Gastrocnemius medialis (tissue), 4 donors: ENCODE measurements around the gene CTIF. TPM values are rescaled to one million over a fixed set of nuclear protein-coding genes. Genes with fewer than 3 reads are reported as not detected.

Source experiments
- ATAC-seq, 2 donors: fragments of 150-250 bp; one replicate each; pipeline ENCODE4 v1.9.1; 2016
- DNase-seq, 2 donors: peaks; one replicate each; pipeline ENCODE4 v3.0.0-alpha.2; 2019
- H3K27ac ChIP-seq, 4 donors: fragments of 200-600 bp; sonication (generic); 1 replicate in 1 of 4; 2 replicates in 3 of 4; pipeline ENCODE4 v1.5.1; 2016 to 2018; ENCODE audit warnings: mild to moderate bottlenecking in 2 of 4, moderate library complexity in 1 of 4
- H3K27me3 ChIP-seq, 3 donors: fragments of 200-600 bp; sonication (generic) in 2 of 3; 1 replicate in 1 of 3; 2 replicates in 2 of 3; pipeline versions ENCODE4 v1.5.1 to v1.6.0; 2016 to 2019; ENCODE audit warnings: mild to moderate bottlenecking in 1 of 3, moderate library complexity in 1 of 3
- H3K36me3 ChIP-seq, 2 donors: fragments of 200-600 bp; sonication (generic) in 1 of 2; one replicate each; pipeline ENCODE4 v1.5.1; 2017 to 2018
- H3K4me1 ChIP-seq, 2 donors: fragments of 200-600 bp; sonication (generic) in 1 of 2; one replicate each; pipeline ENCODE4 v1.5.1; 2016 to 2017; ENCODE audit warnings: mild to moderate bottlenecking in 2 of 2
- H3K4me3 ChIP-seq, 4 donors: fragments of 200-600 bp; sonication (generic) in 3 of 4; 1 replicate in 1 of 4; 2 replicates in 3 of 4; pipeline ENCODE4 v1.5.1; 2016 to 2019; ENCODE audit warnings: mild to moderate bottlenecking in 2 of 4
- H3K9me3 ChIP-seq, 3 donors: fragments of 200-600 bp; sonication (generic) in 2 of 3; 1 replicate in 1 of 3; 2 replicates in 2 of 3; pipeline ENCODE4 v1.5.1; 2016 to 2019
- POLR2A ChIP-seq, 2 donors: fragments of 450-650 bp; IDR thresholded peaks; one replicate each; pipeline ENCODE4 v1.6.1; 2017; ENCODE audit warnings: antibody characterized with exemption in 2 of 2, mild to moderate bottlenecking in 2 of 2, moderate library complexity in 2 of 2
- in situ Hi-C, 4 donors: fragments of 200-750 bp; cut with MboI; loops; one replicate each; pipeline versions ENCODE4 v1.15.0 to v1.8.0; 2017; ENCODE audit warnings: low sequenced_read_pairs in 4 of 4
- intact Hi-C: fragments of 100-400 bp; cut with DNase I; formaldehyde crosslinking; loops from one replicate; pipeline ENCODE4 v1.15.1; 2023; ENCODE audit warnings: low total_unique reads
- total RNA-seq, 4 donors: library from RNA; depleted of rRNA; stranded (reverse); fragments of >200 nt; gene quantifications; one replicate each; pipeline versions ENCODE4 v1.1.0 to v1.2.3, GENCODE V29; 2016
- TF ChIP-seq, protein P1 (sequence below), 5 experiments: fragments of 450-650 bp in 3 of 5; fragments of 200-600 bp in 2 of 5; sonication (generic) in 2 of 5; IDR thresholded peaks in 4 of 5; conservative IDR thresholded peaks in 1 of 5; 1 replicate in 4 of 5; 2 replicates in 1 of 5; pipeline ENCODE4 v1.5.1; 2016 to 2019; ENCODE audit warnings: antibody characterized with exemption in 5 of 5, mild to moderate bottlenecking in 3 of 5, moderate library complexity in 3 of 5

The CTIF gene
- total RNA-seq, 4 donors from 2014 or later: 20.2 to 35.4 (median 23.1) TPM

DNA sequence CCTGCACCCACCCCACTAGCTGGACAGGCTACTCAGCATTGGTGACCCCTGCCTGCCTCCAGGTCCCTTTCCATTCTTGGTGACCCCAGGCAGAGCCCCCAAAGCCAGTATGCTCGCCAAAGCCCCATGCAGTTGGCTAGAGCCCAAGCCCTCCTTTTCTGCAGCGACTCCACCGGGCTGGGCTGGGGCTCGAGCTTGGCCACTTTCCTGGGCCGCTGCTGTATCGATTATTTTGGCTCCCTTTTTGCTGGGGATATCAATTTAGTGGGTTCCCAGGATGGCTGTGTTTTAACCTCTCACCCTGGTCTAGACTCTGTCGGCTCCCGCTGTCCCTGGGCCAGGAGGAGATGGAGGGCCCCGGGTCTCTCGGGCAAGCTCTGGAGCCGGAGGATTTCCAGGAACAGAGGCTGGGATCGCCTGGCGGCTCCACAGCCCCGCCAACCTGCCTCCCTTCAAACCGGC lies 335.9 kb downstream of the CTIF start:
- no peaks in the 10 kb centered on the region for H3K36me3 ChIP-seq
- DNase-seq (no peak), ATAC-seq (no peak)
- intact Hi-C loops: no loop called here
- H3K4me1 ChIP-seq: no peaks in the 10 kb centered on the region
- H3K27me3 ChIP-seq: no peaks in the 10 kb centered on the region
- in situ Hi-C loops: no loop called here
- TF ChIP-seq, protein P1, sequence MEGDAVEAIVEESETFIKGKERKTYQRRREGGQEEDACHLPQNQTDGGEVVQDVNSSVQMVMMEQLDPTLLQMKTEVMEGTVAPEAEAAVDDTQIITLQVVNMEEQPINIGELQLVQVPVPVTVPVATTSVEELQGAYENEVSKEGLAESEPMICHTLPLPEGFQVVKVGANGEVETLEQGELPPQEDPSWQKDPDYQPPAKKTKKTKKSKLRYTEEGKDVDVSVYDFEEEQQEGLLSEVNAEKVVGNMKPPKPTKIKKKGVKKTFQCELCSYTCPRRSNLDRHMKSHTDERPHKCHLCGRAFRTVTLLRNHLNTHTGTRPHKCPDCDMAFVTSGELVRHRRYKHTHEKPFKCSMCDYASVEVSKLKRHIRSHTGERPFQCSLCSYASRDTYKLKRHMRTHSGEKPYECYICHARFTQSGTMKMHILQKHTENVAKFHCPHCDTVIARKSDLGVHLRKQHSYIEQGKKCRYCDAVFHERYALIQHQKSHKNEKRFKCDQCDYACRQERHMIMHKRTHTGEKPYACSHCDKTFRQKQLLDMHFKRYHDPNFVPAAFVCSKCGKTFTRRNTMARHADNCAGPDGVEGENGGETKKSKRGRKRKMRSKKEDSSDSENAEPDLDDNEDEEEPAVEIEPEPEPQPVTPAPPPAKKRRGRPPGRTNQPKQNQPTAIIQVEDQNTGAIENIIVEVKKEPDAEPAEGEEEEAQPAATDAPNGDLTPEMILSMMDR (IDR thresholded peaks at IDR 0.05 in 4 of 5, conservative IDR thresholded peaks at IDR 0.05 in 1 of 5): no peak
- no peak for TF ChIP-seq POLR2A (IDR thresholded peaks at IDR 0.05)
- H3K9me3 ChIP-seq: no peaks in the 10 kb centered on the region
- no peak overlapping the region for H3K4me3 ChIP-seq
- no peak overlapping the region for H3K27ac ChIP-seq

DNA sequence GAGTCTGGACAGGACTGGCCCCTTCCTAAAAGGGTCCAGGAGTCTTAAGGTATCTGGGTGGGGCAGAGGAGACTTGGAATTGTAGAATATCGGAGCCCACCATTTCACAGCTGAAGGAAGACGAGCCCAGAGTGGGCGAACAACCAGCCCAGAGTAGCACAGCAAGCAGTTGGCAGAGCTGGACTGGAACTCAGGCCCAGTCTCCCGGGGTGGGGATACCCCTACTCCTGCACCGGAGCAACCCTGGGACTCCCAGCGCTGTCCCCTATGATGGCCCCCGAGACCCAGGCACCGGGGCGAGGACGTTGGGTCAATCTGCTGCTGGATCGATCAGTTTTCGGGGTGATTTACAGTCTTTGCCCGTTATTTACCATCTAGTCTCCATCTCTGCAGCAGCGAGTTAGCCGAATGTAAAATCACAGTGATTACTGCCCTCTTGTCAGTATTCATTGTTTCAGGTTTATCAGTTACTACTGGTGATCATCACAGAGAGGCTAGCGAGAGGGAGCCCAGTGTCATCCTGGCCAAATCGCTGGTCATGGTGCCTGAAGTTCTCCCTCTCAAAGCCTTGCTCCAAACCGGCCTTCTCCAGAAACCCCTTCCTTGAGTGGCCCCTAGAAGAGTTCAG lies 336.6 kb downstream of the CTIF start:
- in situ Hi-C loops: no loop called here
- no peaks in the 10 kb centered on the region for H3K4me1 ChIP-seq
- DNase-seq: no peak
- ATAC-seq: no peak
- no peak overlapping the region for H3K4me3 ChIP-seq
- no peaks in the 10 kb centered on the region for H3K9me3 ChIP-seq
- no peaks in the 10 kb centered on the region for H3K27me3 ChIP-seq
- H3K36me3 ChIP-seq: no peaks in the 10 kb centered on the region
- TF ChIP-seq POLR2A (IDR thresholded peaks at IDR 0.05): no peak
- TF ChIP-seq, protein P1 (IDR thresholded peaks at IDR 0.05 in 4 of 5, conservative IDR thresholded peaks at IDR 0.05 in 1 of 5): no peak
- no peak overlapping the region for H3K27ac ChIP-seq
- intact Hi-C loops: no loop called here

DNA sequence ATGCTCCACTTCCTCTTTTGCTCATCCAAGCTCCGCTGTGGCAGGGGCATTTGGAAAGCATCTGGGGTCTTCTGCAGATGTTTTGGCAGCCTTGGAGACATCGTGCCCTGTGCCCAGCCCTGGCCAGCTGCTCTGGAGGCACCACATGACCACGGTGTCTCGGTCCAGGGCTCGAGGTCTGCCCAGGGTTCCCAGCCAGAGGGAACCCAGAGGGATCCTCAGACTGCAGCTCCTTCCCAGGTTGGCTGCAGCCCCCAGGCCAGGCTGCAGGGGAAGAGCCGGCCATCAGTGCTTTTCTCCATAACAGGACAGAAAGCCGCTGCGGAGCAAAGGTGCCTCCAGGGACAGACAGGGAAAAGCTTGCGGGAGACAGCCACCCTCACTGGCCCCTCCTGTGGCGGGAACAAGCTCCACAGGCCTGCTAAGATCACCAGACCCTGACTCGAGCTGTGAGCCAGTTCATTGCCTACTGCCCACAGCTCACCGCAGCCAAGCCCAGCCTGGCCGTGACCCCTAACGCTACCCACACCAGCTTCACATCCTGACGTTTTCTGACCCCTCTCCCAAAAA lies 337.2 kb downstream of the CTIF start:
- DNase-seq: no peak
- Histone ChIP-seq H3K9me3 (no peaks in the 10 kb centered on the region), H3K36me3 (no peaks in the 10 kb centered on the region), H3K27me3 (no peaks in the 10 kb centered on the region), H3K4me1 (no peaks in the 10 kb centered on the region), H3K27ac (no peak overlapping the region), H3K4me3 (no peak overlapping the region)
- no peak for ATAC-seq
- intact Hi-C loops (no loop called here), in situ Hi-C loops (no loop called here)
- TF ChIP-seq, protein P1 (IDR thresholded peaks at IDR 0.05 in 4 of 5, conservative IDR thresholded peaks at IDR 0.05 in 1 of 5): peak in 1 of 5 experiments; percentile 12
- no peak for TF ChIP-seq POLR2A (IDR thresholded peaks at IDR 0.05)

DNA sequence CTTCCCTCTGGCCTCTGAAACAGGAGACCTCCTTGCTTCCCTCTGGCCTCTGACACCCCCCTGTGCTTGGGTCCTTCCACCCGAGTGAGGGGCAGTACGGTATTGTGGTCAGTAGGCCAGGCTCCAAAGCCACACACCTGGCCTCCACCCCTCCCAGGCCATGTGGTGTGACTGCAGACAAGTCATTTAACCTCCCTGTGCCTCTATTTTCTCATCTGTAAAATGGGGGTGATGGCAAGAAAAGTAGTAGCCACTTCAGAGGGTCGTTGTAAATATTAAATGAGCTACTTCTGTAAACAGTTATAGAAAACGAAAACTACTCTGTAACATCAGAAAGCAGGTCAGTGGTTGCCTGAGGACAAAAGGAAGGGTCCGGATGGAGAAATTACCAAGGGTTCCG lies 337.8 kb downstream of the CTIF start:
- Histone ChIP-seq H3K36me3 (no peaks in the 10 kb centered on the region), H3K4me3 (no peak overlapping the region), H3K27ac (no peak overlapping the region), H3K27me3 (no peaks in the 10 kb centered on the region), H3K4me1 (no peaks in the 10 kb centered on the region), H3K9me3 (no peaks in the 10 kb centered on the region)
- no peak for TF ChIP-seq POLR2A (IDR thresholded peaks at IDR 0.05)
- TF ChIP-seq, protein P1 (IDR thresholded peaks at IDR 0.05 in 4 of 5, conservative IDR thresholded peaks at IDR 0.05 in 1 of 5): no peak
- intact Hi-C loops: no loop called here
- DNase-seq (no peak), ATAC-seq (no peak)
- in situ Hi-C loops: no loop called here
